GM12878 (cell line): ENCODE results near the gene CBLN3. TPM values are rescaled to one million over a fixed set of nuclear protein-coding genes. Genes with fewer than 3 reads are reported as not detected.

ENCODE experiments used
- ATAC-seq: fragments of 200-7000 bp; cut with Tn5 transposase; 3 replicates; pipeline ENCODE4 v1.9.1; 2020; ENCODE audit warnings: mild to moderate bottlenecking, moderate library complexity
- BruUV-seq: library from RNA; stranded (reverse); fragments of 400-500 nt; replicated peaks from 2 replicates; lab custom pipeline; 2021; lab: Mats Ljungman, UMichigan
- CTCF ChIA-PET: fragments of 300-600 bp; sonication (Branson Sonifier 250); formaldehyde crosslinking; extraction: SDS; loops from one replicate; lab custom pipeline; 2021; ENCODE audit warnings: inconsistent platforms; lab: Yijun Ruan, JAX
- POLR2A ChIA-PET: fragments of 350-600 bp; formaldehyde crosslinking; extraction: SDS; loops from one replicate; lab custom pipeline; 2021; ENCODE audit warnings: inconsistent platforms; lab: Charles Lee
- RAD21 ChIA-PET: fragments of 300-600 bp; sonication (Branson Sonifier 250); formaldehyde crosslinking; loops from one replicate; lab custom pipeline; 2023; ENCODE audit warnings: antibody characterized with exemption; ENCODE audit not compliant: unreplicated experiment; lab: Charles Lee
- SMC1A ChIA-PET: fragments of 300-600 bp; sonication (Branson Sonifier 250); formaldehyde crosslinking; loops from one replicate; lab custom pipeline; 2023; ENCODE audit not compliant: unreplicated experiment, uncharacterized antibody; lab: Charles Lee
- DNase-seq: peaks from one replicate; pipeline ENCODE4 v3.0.0-alpha.2; 2011; ENCODE audit warnings: low read depth, low spot score
- FAIRE-seq: peaks from 3 replicates; lab custom pipeline; 2011; peaks lifted over from hg19 to GRCh38; lab: Jason Lieb, UNC
- H2AFZ ChIP-seq: 2 replicates; pipeline ENCODE4 v1.6.0; 2011; ENCODE audit warnings: low read depth, low read length, control low read depth; ENCODE audit not compliant: control insufficient read depth
- H3K27ac ChIP-seq: 2 replicates; pipeline ENCODE4 v1.5.1; 2011; ENCODE audit warnings: control low read depth; ENCODE audit not compliant: control insufficient read depth, insufficient read depth
- H3K27me3 ChIP-seq, 2 experiments: replicated peaks in 1 of 2; 2 replicates each; pipeline versions ENCODE4 v1.6.0 to v1.6.1; 2011; ENCODE audit warnings: low read length in 1 of 2; ENCODE audit not compliant: control insufficient read depth in 2 of 2, insufficient read depth in 2 of 2
- H3K36me3 ChIP-seq, 2 experiments: 2 replicates each; pipeline ENCODE4 v1.5.1; 2011; ENCODE audit warnings: low read length in 1 of 2; ENCODE audit not compliant: control insufficient read depth in 2 of 2, insufficient read depth in 2 of 2
- H3K4me1 ChIP-seq: 2 replicates; pipeline ENCODE4 v1.6.1; 2011; ENCODE audit warnings: mild to moderate bottlenecking, low read length, moderate library complexity, mixed read lengths; ENCODE audit not compliant: control insufficient read depth, insufficient read depth
- H3K4me2 ChIP-seq: 2 replicates; pipeline ENCODE4 v1.6.0; 2011; ENCODE audit warnings: control low read depth; ENCODE audit not compliant: control insufficient read depth, insufficient read depth
- H3K4me3 ChIP-seq: fragments of 200-600 bp; sonication (generic); 2 replicates; pipeline ENCODE4 v1.5.1; 2016
- H3K79me2 ChIP-seq: 2 replicates; pipeline ENCODE4 v1.6.0; 2011; ENCODE audit warnings: low read length; ENCODE audit not compliant: control insufficient read depth, insufficient read depth
- H3K9ac ChIP-seq: 2 replicates; pipeline ENCODE4 v1.8.0; 2011; ENCODE audit warnings: low read length, control low read depth, mixed read lengths; ENCODE audit not compliant: control insufficient read depth, insufficient read depth
- H3K9me3 ChIP-seq: replicated peaks from 3 replicates; pipeline ENCODE4 v1.5.1; 2011; ENCODE audit warnings: mild to moderate bottlenecking, low read length; ENCODE audit not compliant: control insufficient read depth, insufficient read depth
- H4K20me1 ChIP-seq: 2 replicates; pipeline ENCODE4 v1.6.0; 2011; ENCODE audit not compliant: control insufficient read depth, insufficient read depth
- ASH2L ChIP-seq: fragments of 300-600, 200-600 bp; sonication (generic); IDR thresholded peaks from 2 replicates; pipeline ENCODE4 v1.6.1; 2017; ENCODE audit warnings: low read depth, mild to moderate bottlenecking, borderline replicate concordance
- CBX3 ChIP-seq: fragments of 200-600 bp; sonication (generic); IDR thresholded peaks from 2 replicates; pipeline ENCODE4 v1.6.1; 2016; ENCODE audit warnings: low read depth, borderline replicate concordance
- EP300 ChIP-seq, 2 experiments: fragments of 150-350 bp in 1 of 2; IDR thresholded peaks; 2 replicates each; pipeline ENCODE4 v1.6.1; 2011 to 2012; ENCODE audit warnings: low read depth in 2 of 2, low read length in 2 of 2, borderline replicate concordance in 1 of 2, improper control_type of control experiment in 1 of 2, inconsistent platforms in 1 of 2; ENCODE audit not compliant: control insufficient read depth in 1 of 2
- ETV6 ChIP-seq, 2 experiments: fragments of 450-650 bp in 1 of 2; IDR thresholded peaks in 1 of 2; conservative IDR thresholded peaks in 1 of 2; 2 replicates each; pipeline ENCODE4 v1.6.1; 2014; ENCODE audit warnings: antibody characterized with exemption in 1 of 2, borderline replicate concordance in 1 of 2, low read depth in 1 of 2, mild to moderate bottlenecking in 1 of 2, moderate library complexity in 1 of 2
- TCF12 ChIP-seq: IDR thresholded peaks from 2 replicates; pipeline ENCODE4 v1.6.1; 2011; ENCODE audit warnings: low read depth, mild to moderate bottlenecking, low read length
- WGBS: methylation state at CpG from one replicate; pipeline ENCODE4 v1.1.6; 2016; ENCODE audit warnings: low lambda C conversion rate; ENCODE audit not compliant: insufficient replicate concordance, insufficient coverage; ENCODE audit errors: missing lambda C conversion rate; 5-methylcytosine and 5-hydroxymethylcytosine counted together
- in situ Hi-C: fragments of 300-500 bp; cut with MboI; formaldehyde crosslinking; loops from 9 replicates; pipeline ENCODE4 v1.14.3; 2018; ENCODE audit warnings: mixed read lengths
- intact Hi-C: fragments of 100-400 bp; cut with micrococcal nuclease; formaldehyde crosslinking; loops from one replicate; pipeline ENCODE4 v1.14.2; 2022; ENCODE audit not compliant: unreplicated experiment
- polyA plus RNA-seq, 11 experiments: library from polyadenylated mRNA; depleted of rRNA in 4 of 11; unstranded in 6 of 11; stranded (reverse) in 5 of 11; fragments of >200 nt; fragmentation: Nextera tagmentation in 4 of 11; fragmentation: Illumina TruSeq in 1 of 11; extraction: Ambion mirVana in 4 of 11; extraction: Trizol in 1 of 11; gene quantifications; 1 replicate in 1 of 11; 2 replicates in 10 of 11; pipeline versions ENCODE4 v1.2.1 to v1.2.3, GENCODE V29; 2011 to 2016; ENCODE audit warnings: inconsistent platforms in 2 of 11, missing spikeins in 2 of 11, low read depth in 1 of 11
- total RNA-seq, 4 experiments: library from RNA; depleted of rRNA in 3 of 4; stranded (reverse); fragments of >200 nt in 3 of 4; fragmentation: Illumina TruSeq in 1 of 4; extraction: Trizol in 1 of 4; gene quantifications; 2 replicates each; pipeline versions ENCODE4 v1.2.1 to v1.2.3, GENCODE V29; 2013 to 2021
- TF ChIP-seq, protein P1 (sequence below): IDR thresholded peaks from 2 replicates; pipeline ENCODE4 v1.6.1; 2012; ENCODE audit warnings: improper control_type of control experiment, low read depth, low read length; ENCODE audit not compliant: insufficient replicate concordance
- TF ChIP-seq, protein P2 (sequence below): fragments of 450-650 bp; formaldehyde crosslinking; IDR thresholded peaks from 2 replicates; pipeline ENCODE4 v1.4.0; 2022; ENCODE audit warnings: mild to moderate bottlenecking, moderate library complexity
- TF ChIP-seq, protein P3 (sequence below): fragments of 450-650 bp; IDR thresholded peaks from 2 replicates; pipeline ENCODE4 v1.6.1; 2016; ENCODE audit warnings: mild to moderate bottlenecking

The CBLN3 gene
- total and polyA plus RNA-seq, 10 of the 15 experiments (the other 5 are each of a cell fraction or from before 2014, with no cell fraction given): 0.16 to 4.9 (median 1.3) TPM

DNA sequence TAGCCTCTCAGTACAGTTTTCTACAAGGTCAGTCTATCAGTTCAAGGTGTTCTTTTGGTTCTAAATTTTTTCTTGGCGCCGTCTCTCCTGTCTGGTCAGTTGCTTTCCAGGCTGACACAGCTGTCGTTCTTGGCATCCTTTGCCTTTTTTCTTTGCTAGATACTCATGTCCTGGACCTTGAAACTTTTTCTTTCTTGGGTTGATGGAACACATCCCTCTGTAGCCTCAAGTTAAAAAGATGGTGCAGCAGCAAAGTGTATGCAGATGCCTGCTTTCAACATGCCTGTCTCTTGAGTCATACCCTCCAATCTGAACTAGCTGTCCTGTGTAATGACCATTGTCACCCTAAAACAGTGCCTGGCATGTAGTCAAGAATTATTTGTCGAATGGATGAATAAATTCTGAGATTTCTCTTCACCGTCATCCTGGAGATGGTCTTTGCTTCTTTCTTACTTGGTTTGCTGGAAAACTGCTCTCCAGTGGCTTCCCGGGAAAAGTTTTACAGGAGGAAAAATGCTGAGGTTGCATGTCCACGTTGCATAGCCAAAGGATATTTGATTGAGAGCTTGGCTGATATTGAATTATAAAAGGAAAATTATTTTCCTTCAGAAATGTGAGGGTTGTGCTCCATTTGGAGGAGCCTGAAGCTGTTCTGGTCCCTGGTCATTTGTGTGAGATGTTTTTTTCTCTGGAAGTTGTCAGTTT, 26.0 kb downstream of the CBLN3 start (continued):
- TF ChIP-seq, protein P1, sequence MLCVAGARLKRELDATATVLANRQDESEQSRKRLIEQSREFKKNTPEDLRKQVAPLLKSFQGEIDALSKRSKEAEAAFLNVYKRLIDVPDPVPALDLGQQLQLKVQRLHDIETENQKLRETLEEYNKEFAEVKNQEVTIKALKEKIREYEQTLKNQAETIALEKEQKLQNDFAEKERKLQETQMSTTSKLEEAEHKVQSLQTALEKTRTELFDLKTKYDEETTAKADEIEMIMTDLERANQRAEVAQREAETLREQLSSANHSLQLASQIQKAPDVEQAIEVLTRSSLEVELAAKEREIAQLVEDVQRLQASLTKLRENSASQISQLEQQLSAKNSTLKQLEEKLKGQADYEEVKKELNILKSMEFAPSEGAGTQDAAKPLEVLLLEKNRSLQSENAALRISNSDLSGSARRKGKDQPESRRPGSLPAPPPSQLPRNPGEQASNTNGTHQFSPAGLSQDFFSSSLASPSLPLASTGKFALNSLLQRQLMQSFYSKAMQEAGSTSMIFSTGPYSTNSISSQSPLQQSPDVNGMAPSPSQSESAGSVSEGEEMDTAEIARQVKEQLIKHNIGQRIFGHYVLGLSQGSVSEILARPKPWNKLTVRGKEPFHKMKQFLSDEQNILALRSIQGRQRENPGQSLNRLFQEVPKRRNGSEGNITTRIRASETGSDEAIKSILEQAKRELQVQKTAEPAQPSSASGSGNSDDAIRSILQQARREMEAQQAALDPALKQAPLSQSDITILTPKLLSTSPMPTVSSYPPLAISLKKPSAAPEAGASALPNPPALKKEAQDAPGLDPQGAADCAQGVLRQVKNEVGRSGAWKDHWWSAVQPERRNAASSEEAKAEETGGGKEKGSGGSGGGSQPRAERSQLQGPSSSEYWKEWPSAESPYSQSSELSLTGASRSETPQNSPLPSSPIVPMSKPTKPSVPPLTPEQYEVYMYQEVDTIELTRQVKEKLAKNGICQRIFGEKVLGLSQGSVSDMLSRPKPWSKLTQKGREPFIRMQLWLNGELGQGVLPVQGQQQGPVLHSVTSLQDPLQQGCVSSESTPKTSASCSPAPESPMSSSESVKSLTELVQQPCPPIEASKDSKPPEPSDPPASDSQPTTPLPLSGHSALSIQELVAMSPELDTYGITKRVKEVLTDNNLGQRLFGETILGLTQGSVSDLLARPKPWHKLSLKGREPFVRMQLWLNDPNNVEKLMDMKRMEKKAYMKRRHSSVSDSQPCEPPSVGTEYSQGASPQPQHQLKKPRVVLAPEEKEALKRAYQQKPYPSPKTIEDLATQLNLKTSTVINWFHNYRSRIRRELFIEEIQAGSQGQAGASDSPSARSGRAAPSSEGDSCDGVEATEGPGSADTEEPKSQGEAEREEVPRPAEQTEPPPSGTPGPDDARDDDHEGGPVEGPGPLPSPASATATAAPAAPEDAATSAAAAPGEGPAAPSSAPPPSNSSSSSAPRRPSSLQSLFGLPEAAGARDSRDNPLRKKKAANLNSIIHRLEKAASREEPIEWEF: no peak

DNA sequence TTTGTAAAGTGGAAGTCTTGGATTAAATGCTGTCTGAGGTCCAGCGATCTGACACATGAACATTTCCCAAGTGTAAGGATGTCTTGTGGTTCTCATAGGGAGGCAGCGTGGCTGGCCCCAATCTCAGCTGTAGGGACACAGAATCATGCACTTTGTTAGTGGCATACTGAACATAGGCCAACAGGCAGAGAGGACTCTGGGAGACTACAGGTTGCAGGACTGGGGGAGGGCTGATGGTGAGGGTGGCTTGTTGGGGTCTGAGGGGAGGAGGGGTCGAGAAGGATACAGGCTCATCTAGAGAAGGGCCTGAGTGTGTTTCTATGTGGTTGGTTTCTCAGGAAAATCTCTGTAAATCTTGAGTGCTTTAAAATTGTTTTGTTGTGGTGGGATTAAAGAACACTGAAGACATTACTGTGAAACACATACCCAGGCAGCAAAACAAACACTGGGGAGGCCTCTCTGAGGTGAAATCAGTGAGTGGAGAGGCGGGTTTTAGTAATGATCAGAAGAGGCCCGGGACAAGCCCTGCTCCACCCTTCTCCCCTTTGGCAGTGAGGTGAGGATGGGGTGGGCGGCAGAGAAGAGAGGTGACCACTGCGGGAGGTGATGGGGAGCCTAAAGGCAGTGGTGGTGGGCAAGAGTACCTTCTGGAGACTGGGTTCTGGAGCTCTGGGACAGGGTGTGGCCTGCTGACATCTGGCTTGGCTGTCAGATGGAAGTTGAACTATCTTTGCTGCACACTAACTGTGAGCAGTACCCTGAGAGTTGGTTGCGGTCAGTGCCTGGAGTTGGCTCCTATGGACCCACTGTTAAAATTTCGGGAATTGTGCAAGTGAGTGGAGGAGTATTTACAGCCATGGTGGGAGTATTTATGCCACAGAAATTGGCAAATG, 27.4 kb downstream of the CBLN3 start:
- CTCF ChIA-PET: interaction anchor here (1.3 kb wide), 1 partner anchor 17 kb away, joined by 3 read pairs; no protein-coding TSS in a partner anchor
- intact Hi-C loops: no loop called here

More for the DNA sequence above, 27.4 kb downstream of the CBLN3 start:
- Histone ChIP-seq H4K20me1 (no peaks in the 10 kb centered on the region), H3K27me3 (peaks cover 4 to 8% of the 10 kb centered on the region in 2 experiments), H3K79me2 (no peaks in the 10 kb centered on the region), H3K36me3 (no peaks in the 10 kb centered on the region), H3K9ac (no peak overlapping the region), H3K4me1 (no peaks in the 10 kb centered on the region), H3K4me3 (no peak overlapping the region), H3K4me2 (no peak overlapping the region), H2AFZ (no peak overlapping the region), H3K27ac (no peak overlapping the region), H3K9me3 (no peaks in the 10 kb centered on the region)
- POLR2A ChIA-PET: no interaction called here
- in situ Hi-C loops: no loop called here
- 23% methylated on average over 9 of the region's 9 CpGs for WGBS
- BruUV-seq: no TSS peak
- SMC1A ChIA-PET: interaction anchor here (1.6 kb wide), 1 partner anchor 11 kb away, joined by 6 read pairs; no protein-coding TSS in a partner anchor
- no peak for TF ChIP-seq ETV6 (conservative IDR thresholded peaks at IDR 0.05 in 1 of 2, IDR thresholded peaks at IDR 0.05 in 1 of 2; ENCODE audit: borderline replicate concordance in 1 of 2, low read depth in 1 of 2)
- TF ChIP-seq ASH2L: no peak
- no peak for TF ChIP-seq CBX3
- no peak for TF ChIP-seq TCF12
- TF ChIP-seq, protein P2, sequence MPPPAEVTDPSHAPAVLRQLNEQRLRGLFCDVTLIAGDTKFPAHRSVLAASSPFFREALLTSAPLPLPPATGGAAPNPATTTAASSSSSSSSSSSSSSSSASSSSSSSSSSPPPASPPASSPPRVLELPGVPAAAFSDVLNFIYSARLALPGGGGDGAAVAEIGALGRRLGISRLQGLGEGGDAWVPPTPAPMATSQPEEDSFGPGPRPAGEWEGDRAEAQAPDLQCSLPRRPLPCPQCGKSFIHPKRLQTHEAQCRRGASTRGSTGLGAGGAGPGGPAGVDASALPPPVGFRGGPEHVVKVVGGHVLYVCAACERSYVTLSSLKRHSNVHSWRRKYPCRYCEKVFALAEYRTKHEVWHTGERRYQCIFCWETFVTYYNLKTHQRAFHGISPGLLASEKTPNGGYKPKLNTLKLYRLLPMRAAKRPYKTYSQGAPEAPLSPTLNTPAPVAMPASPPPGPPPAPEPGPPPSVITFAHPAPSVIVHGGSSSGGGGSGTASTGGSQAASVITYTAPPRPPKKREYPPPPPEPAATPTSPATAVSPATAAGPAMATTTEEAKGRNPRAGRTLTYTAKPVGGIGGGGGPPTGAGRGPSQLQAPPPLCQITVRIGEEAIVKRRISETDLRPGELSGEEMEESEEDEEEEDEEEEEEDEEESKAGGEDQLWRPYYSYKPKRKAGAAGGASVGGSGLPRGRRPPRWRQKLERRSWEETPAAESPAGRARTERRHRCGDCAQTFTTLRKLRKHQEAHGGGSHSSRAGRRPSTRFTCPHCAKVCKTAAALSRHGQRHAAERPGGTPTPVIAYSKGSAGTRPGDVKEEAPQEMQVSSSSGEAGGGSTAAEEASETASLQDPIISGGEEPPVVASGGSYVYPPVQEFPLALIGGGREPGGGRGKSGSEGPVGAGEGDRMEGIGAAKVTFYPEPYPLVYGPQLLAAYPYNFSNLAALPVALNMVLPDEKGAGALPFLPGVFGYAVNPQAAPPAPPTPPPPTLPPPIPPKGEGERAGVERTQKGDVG (CRISPR knock-in tag): no peak
- TF ChIP-seq, protein P3, sequence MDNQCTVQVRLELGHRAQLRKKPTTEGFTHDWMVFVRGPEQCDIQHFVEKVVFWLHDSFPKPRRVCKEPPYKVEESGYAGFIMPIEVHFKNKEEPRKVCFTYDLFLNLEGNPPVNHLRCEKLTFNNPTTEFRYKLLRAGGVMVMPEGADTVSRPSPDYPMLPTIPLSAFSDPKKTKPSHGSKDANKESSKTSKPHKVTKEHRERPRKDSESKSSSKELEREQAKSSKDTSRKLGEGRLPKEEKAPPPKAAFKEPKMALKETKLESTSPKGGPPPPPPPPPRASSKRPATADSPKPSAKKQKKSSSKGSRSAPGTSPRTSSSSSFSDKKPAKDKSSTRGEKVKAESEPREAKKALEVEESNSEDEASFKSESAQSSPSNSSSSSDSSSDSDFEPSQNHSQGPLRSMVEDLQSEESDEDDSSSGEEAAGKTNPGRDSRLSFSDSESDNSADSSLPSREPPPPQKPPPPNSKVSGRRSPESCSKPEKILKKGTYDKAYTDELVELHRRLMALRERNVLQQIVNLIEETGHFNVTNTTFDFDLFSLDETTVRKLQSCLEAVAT: no peak
- TF ChIP-seq EP300 (IDR thresholded peaks at IDR 0.05; ENCODE audit: borderline replicate concordance in 1 of 2, control insufficient read depth in 1 of 2, low read depth in 2 of 2, low read length in 2 of 2): no peak
- no peak for DNase-seq
- ATAC-seq: no peak
- RAD21 ChIA-PET: no interaction called here
- FAIRE-seq: no peak
